ENCODE data around the gene DENND4C. TPM values are rescaled to one million over a fixed set of nuclear protein-coding genes. Genes with fewer than 3 reads are reported as not detected.
A peak's percentile ranks its signal among the peaks of the same experiment; 100 is the strongest.
"Not testable (repeated sequence)": the region's sequence is repeated elsewhere in the genome, so short reads cannot be mapped to it uniquely, and the experiment has no call there.

Gene DENND4C
- polyA plus RNA-seq, 2 of the 4 experiments (the other 2 are of a cell fraction) = 17.4 to 44.1 TPM

- POLR2A ChIA-PET = no interaction called here
- Histone ChIP-seq H3K27ac (no peak overlapping the region), H3K4me2 (no peak overlapping the region), H3K4me1 (peaks cover 17% of the 10 kb centered on the region), H3K4me3 (no peak overlapping the region), H3K9me3 (no peaks in the 10 kb centered on the region)
- WGBS (ENCODE audit: missing lambda C conversion rate) = 90% methylated on average over 2 of the region's 2 CpGs
- ATAC-seq (no peak), FAIRE-seq (no peak), DNase-seq (ENCODE audit: low read depth in 1 of 2, low spot score in 1 of 2) (no peak)
- CTCF ChIA-PET = no interaction called here
- no peak for TF ChIP-seq GATA3 (IDR thresholded peaks at IDR 0.05; ENCODE audit: borderline replicate concordance)
- no peak for TF ChIP-seq ZFP36 (IDR thresholded peaks at IDR 0.05; ENCODE audit: borderline replicate concordance, partially characterized antibody)
Measured at GRCh38 chr9:19247420-19247819, 16.9 kb downstream of the DENND4C start.

DNA sequence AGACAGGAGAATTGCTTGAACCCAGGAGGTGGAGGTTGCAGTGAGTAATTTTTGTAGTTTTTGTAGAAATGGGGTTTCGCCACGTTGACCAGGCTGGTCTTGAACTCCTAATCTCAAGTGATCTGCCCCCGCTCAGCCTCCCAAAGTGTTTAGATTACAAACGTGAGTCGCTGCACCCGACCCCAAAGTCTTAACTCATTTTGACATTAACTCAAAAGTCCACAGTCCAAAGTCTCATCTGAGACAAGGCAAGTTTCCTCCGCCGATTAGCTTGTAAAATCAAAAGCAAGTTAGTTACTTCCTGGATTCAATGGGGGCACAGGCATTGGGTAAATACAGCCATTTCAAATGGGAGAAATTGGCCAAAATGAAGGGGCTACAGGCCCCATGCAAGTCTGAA, 19.9 kb downstream of the DENND4C start:
- ATAC-seq, POLR2A ChIA-PET: not testable (repeated sequence)
- CTCF ChIA-PET = interaction anchor here (1.7 kb wide), 1 partner anchor 9 kb away, joined by 3 read pairs; no protein-coding TSS in a partner anchor

GRCh38 chr9:19251203-19251602, 20.7 kb downstream of the DENND4C start:
- CTCF ChIA-PET = interaction anchor here (1.7 kb wide), 1 partner anchor 10 kb away, joined by 3 read pairs; no protein-coding TSS in a partner anchor
- H3K4me3 ChIP-seq; FAIRE-seq; H3K9me3 ChIP-seq; DNase-seq (ENCODE audit: low read depth in 1 of 2, low spot score in 1 of 2); H3K27ac ChIP-seq; POLR2A ChIA-PET; ATAC-seq; H3K4me2 ChIP-seq: not testable (repeated sequence)
- WGBS (ENCODE audit: missing lambda C conversion rate) = 94% methylated on average over 1 of the region's 1 CpG
- H3K4me1 ChIP-seq = peaks cover 12% of the 10 kb centered on the region

More for the DNA sequence above, 19.9 kb downstream of the DENND4C start:
- H3K4me1 ChIP-seq = peaks cover 13% of the 10 kb centered on the region
- FAIRE-seq; H3K4me2 ChIP-seq; H3K9me3 ChIP-seq; DNase-seq (ENCODE audit: low read depth in 1 of 2, low spot score in 1 of 2); H3K27ac ChIP-seq; H3K4me3 ChIP-seq: not testable (repeated sequence)
- 87% methylated on average over 8 of the region's 8 CpGs for whole genome bisulfite sequencing (ENCODE audit: missing lambda C conversion rate)

- DNase-seq (ENCODE audit: low read depth in 1 of 2, low spot score in 1 of 2); POLR2A ChIA-PET; H3K4me1 ChIP-seq; H3K4me2 ChIP-seq; FAIRE-seq; H3K27ac ChIP-seq; ATAC-seq; H3K4me3 ChIP-seq; H3K9me3 ChIP-seq: not testable (repeated sequence)
- CTCF ChIA-PET = interaction anchor here (1.7 kb wide), 1 partner anchor 10 kb away, joined by 3 read pairs; no protein-coding TSS in a partner anchor
- WGBS (ENCODE audit: missing lambda C conversion rate) = 93% methylated on average over 5 of the region's 5 CpGs
Measured at GRCh38 chr9:19251622-19252021, 21.1 kb downstream of the DENND4C start.

DNA sequence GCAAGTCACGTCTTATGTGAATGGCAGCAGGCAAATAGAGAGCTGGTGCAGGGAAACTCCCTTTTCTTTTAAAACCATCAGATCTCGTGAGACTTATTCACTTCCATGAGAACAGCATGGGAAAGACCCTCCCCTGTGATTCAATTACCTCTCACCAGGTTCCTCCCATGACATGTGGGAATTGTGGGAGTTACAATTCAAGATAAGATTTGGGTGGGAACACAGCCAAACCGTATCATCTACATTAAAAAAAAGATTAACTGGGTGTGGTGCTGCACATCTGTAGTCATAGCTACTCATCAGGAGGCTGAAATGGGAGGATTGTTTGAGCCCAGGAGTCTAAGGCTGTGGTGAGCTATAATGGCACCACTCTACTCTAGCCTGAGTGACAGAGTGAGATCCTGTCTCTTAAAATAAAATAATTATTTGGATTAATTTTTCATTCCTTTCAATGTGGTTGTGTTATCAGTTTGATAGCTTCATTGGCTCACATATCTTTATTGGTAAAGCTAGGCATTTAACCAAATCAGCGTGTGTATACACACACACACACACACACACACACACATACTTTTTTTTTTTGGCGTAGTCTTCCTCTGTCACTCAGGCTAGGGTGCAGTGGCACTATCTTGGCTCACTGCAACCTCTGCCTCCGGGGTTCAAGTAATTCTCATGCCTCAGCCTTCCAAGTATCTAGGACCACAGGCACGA, 21.8 kb downstream of the DENND4C start:
- WGBS (ENCODE audit: missing lambda C conversion rate) = 83% methylated on average over 7 of the region's 7 CpGs
- Histone ChIP-seq H3K27ac (no peak overlapping the region), H3K4me2 (no peak overlapping the region), H3K4me1 (peaks cover 10% of the 10 kb centered on the region), H3K9me3 (no peaks in the 10 kb centered on the region), H3K4me3 (no peak overlapping the region)
- ChIA-PET POLR2A (no interaction called here), CTCF (no interaction called here)
- no peak for TF ChIP-seq JUNB (IDR thresholded peaks at IDR 0.05)
- 0 out of 6 replicates have a peak, but pooled peaks of 1 of the 2 experiments have one; percentile 35 for ATAC-seq
- DNase-seq (ENCODE audit: low read depth in 1 of 2, low spot score in 1 of 2) = no peak
- FAIRE-seq = no peak

DNA sequence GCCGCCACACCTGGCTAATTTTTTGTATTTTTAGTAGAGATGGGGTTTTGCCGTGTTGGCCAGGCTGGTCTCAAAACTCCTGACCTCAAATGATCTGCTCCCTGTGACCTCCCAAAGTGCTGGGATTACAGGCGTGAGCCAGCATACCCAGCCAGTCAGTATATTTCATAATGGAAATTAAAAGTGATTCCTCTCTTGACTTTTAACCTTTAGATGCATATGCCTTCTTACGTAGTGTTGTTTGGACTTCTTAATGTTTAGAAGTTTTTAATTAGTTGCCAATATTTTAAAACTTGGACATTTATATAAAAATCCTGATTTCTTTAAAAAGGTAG, 22.4 kb downstream of the DENND4C start:
- Histone ChIP-seq H3K27ac (no peak overlapping the region), H3K4me3 (no peak overlapping the region), H3K4me2 (no peak overlapping the region), H3K4me1 (peaks cover 10% of the 10 kb centered on the region), H3K9me3 (no peaks in the 10 kb centered on the region)
- ChIA-PET CTCF (no interaction called here), POLR2A (no interaction called here)
- no peak for ATAC-seq
- TF ChIP-seq CBX8 (IDR thresholded peaks at IDR 0.05) (no peak), GATA3 (IDR thresholded peaks at IDR 0.05; ENCODE audit: borderline replicate concordance) (no peak), FOSB (CRISPR knock-in tag; IDR thresholded peaks at IDR 0.05) (no peak), POLR2AphosphoS2 (conservative IDR thresholded peaks at IDR 0.05; ENCODE audit: low read length) (no peak), RFX5 (IDR thresholded peaks at IDR 0.05) (no peak), ZC3H11A (IDR thresholded peaks at IDR 0.05) (no peak), ZSCAN20 (CRISPR knock-in tag; IDR thresholded peaks at IDR 0.05) (no peak), CBX2 (IDR thresholded peaks at IDR 0.05; ENCODE audit: borderline replicate concordance, low read depth) (no peak)
- TF ChIP-seq, protein P1, sequence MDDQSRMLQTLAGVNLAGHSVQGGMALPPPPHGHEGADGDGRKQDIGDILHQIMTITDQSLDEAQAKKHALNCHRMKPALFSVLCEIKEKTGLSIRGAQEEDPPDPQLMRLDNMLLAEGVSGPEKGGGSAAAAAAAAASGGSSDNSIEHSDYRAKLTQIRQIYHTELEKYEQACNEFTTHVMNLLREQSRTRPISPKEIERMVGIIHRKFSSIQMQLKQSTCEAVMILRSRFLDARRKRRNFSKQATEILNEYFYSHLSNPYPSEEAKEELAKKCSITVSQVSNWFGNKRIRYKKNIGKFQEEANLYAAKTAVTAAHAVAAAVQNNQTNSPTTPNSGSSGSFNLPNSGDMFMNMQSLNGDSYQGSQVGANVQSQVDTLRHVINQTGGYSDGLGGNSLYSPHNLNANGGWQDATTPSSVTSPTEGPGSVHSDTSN (IDR thresholded peaks at IDR 0.05) = no peak
- TF ChIP-seq, protein P2, sequence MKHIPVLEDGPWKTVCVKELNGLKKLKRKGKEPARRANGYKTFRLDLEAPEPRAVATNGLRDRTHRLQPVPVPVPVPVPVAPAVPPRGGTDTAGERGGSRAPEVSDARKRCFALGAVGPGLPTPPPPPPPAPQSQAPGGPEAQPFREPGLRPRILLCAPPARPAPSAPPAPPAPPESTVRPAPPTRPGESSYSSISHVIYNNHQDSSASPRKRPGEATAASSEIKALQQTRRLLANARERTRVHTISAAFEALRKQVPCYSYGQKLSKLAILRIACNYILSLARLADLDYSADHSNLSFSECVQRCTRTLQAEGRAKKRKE (CRISPR knock-in tag; IDR thresholded peaks at IDR 0.05; ENCODE audit: low read depth) = no peak
- DNase-seq (ENCODE audit: low read depth in 1 of 2, low spot score in 1 of 2) = no peak
- FAIRE-seq = no peak
- WGBS (ENCODE audit: missing lambda C conversion rate) = 91% methylated on average over 4 of the region's 4 CpGs
